BJ (cell line): ENCODE data around the gene MIPOL1. TPM values are rescaled to one million over a fixed set of nuclear protein-coding genes. Genes with fewer than 3 reads are reported as not detected.
"Not testable (repeated sequence)": the region's sequence is repeated elsewhere in the genome, so short reads cannot be mapped to it uniquely, and the experiment has no call there.

Experiments used
- CTCF ChIA-PET: fragments of 350-600 bp; formaldehyde crosslinking; extraction: SDS; loops from one replicate; lab custom pipeline; 2021; ENCODE audit warnings: antibody characterized with exemption, inconsistent platforms; lab: Yijun Ruan, JAX
- POLR2A ChIA-PET: fragments of 300-600 bp; sonication (Branson Sonifier 250); formaldehyde crosslinking; extraction: SDS; loops from one replicate; lab custom pipeline; 2021; ENCODE audit warnings: antibody characterized with exemption; lab: Charles Lee
- DNase-seq: peaks from one replicate; pipeline ENCODE4 v3.0.0-alpha.2; 2011; ENCODE audit warnings: low read depth
- H3K27me3 ChIP-seq: 2 replicates; pipeline ENCODE4 v1.6.0; 2011; ENCODE audit warnings: low read length; ENCODE audit not compliant: control insufficient read depth, insufficient read depth
- H3K36me3 ChIP-seq: 2 replicates; pipeline ENCODE4 v1.5.1; 2011; ENCODE audit warnings: low read length; ENCODE audit not compliant: control insufficient read depth, insufficient read depth
- H3K4me3 ChIP-seq: 2 replicates; pipeline ENCODE4 v1.5.1; 2011; ENCODE audit warnings: low read depth, mild to moderate bottlenecking, control low read depth, low read length
- polyA plus RNA-seq: library from polyadenylated mRNA; depleted of rRNA; stranded (reverse); fragments of >200 nt; gene quantifications from 2 replicates; pipeline ENCODE4 v1.2.3, GENCODE V29; 2011
- TF ChIP-seq, protein P1 (sequence below): IDR thresholded peaks from 2 replicates; pipeline ENCODE4 v1.5.1; 2011; ENCODE audit warnings: low read depth, mild to moderate bottlenecking, control low read depth, inconsistent platforms, low read length, moderate library complexity; ENCODE audit not compliant: insufficient read depth

MIPOL1 gene
- polyA plus RNA-seq, 1 experiment = 1.1 TPM

GRCh38 chr14:37157987-37158386 lies 39.8 kb upstream of the MIPOL1 start:
- TF ChIP-seq, protein P1, sequence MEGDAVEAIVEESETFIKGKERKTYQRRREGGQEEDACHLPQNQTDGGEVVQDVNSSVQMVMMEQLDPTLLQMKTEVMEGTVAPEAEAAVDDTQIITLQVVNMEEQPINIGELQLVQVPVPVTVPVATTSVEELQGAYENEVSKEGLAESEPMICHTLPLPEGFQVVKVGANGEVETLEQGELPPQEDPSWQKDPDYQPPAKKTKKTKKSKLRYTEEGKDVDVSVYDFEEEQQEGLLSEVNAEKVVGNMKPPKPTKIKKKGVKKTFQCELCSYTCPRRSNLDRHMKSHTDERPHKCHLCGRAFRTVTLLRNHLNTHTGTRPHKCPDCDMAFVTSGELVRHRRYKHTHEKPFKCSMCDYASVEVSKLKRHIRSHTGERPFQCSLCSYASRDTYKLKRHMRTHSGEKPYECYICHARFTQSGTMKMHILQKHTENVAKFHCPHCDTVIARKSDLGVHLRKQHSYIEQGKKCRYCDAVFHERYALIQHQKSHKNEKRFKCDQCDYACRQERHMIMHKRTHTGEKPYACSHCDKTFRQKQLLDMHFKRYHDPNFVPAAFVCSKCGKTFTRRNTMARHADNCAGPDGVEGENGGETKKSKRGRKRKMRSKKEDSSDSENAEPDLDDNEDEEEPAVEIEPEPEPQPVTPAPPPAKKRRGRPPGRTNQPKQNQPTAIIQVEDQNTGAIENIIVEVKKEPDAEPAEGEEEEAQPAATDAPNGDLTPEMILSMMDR = no peak
- no peak for DNase-seq
- Histone ChIP-seq H3K27me3 (no peaks in the 10 kb centered on the region; the same call in 1 of the 2 replicates), H3K36me3 (no peaks in the 10 kb centered on the region), H3K4me3 (no peak overlapping the region)
- ChIA-PET POLR2A (no interaction called here), CTCF (interaction anchor here (0.8 to 2.3 kb wide), 5 partner anchors 8 to 511 kb away, joined by 3 to 10 read pairs (median 4); no protein-coding TSS in a partner anchor)

DNA sequence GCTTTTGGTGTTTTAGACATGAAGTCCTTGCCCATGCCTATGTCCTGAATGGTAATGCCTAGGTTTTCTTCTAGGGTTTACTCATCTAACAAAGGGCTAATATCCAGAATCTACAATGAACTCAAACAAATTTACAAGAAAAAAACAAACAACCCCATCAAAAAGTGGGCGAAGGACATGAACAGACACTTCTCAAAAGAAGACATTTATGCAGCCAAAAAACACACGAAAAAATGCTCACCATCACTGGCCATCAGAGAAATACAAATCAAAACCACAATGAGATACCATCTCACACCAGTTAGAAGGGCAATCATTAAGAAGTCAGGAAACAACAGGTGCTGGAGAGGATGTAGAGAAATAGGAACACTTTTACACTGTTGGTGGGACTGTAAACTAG lies 35.4 kb upstream of the MIPOL1 start:
- H3K4me3 ChIP-seq, H3K36me3 ChIP-seq, CTCF ChIA-PET, H3K27me3 ChIP-seq, DNase-seq, POLR2A ChIA-PET: not testable (repeated sequence)

GRCh38 chr14:37165794-37166193 lies 31.9 kb upstream of the MIPOL1 start:
- no peaks in the 10 kb centered on the region for H3K36me3 ChIP-seq
- no peaks in the 10 kb centered on the region for H3K27me3 ChIP-seq
- no peak overlapping the region for H3K4me3 ChIP-seq
- TF ChIP-seq, protein P1 = no peak
- DNase-seq = no peak
- ChIA-PET POLR2A (no interaction called here), CTCF (interaction anchor here (1.1 to 1.2 kb wide), 2 partner anchors 16 to 65 kb away, joined by 3 read pairs; no protein-coding TSS in a partner anchor)

DNA sequence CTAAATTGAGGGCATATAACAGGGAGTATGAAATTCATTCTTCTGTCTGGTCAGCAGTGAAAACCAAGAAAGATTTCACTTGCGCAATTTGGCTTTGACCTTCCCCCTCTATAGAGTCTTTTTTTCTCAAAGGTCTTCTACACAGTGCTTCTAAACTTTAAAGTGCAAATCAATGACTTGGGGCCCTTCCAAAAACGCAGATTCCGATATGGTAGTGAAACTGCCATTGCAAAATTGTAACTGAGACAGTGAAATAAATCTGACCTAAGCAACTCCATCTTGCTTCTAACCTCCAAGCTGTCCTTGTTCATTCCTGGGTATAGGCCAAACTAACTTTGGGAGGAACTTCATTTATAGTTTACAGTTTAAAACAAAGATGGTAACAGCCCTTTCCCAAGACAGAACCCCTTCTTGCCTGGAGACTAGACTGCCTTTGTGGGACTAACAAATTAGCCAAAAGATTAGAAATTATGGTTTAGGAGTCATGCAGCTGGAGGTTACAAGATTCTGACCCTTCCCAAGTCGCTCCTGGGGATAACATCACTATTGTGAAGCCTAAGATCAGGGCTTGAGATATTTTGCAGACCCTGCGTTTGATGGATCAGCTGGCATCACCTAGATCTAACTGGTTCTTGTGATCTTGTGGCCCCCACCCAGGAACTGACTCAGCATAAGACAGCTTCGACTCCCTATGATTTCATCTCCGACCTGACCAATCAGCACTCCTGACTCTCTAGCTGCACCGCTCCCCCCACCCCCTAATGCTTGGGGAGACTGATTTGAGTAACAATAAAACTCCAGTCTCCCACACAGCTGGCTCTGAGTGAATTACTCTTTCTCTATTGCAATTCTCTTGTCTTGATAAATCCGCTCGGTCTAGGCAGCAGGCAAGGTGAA lies 30.3 kb upstream of the MIPOL1 start:
- ChIA-PET POLR2A (no interaction called here), CTCF (interaction anchor here (0.9 to 1.3 kb wide), 2 partner anchors 17 to 519 kb away, joined by 3 to 9 read pairs; no protein-coding TSS in a partner anchor)
- H3K36me3 ChIP-seq = no peaks in the 10 kb centered on the region
- H3K27me3 ChIP-seq = no peaks in the 10 kb centered on the region
- DNase-seq = no peak
- H3K4me3 ChIP-seq = no peak overlapping the region
- TF ChIP-seq, protein P1 = no peak

GRCh38 chr14:37168721-37169120 lies 29.0 kb upstream of the MIPOL1 start:
- CTCF ChIA-PET = interaction anchor here (0.7 to 1.3 kb wide), 2 partner anchors 19 to 280 kb away, joined by 4 to 9 read pairs; no protein-coding TSS in a partner anchor
- TF ChIP-seq, protein P1 = no peak
- Histone ChIP-seq H3K36me3 (no peaks in the 10 kb centered on the region), H3K4me3 (no peak overlapping the region), H3K27me3 (no peaks in the 10 kb centered on the region)
- no peak for DNase-seq
- POLR2A ChIA-PET = no interaction called here
